DND-41 (cell line): ENCODE results near the gene YY2.

Experiments
- CTCF ChIP-seq: IDR thresholded peaks from 2 replicates; pipeline ENCODE4 v1.5.1; 2012; ENCODE audit warnings: borderline replicate concordance, low read length, moderate library complexity, mild to moderate bottlenecking; ENCODE audit not compliant: poor library complexity, severe bottlenecking; ENCODE audit errors: extremely low read depth
- EZH2 ChIP-seq: IDR thresholded peaks from 3 replicates; pipeline ENCODE4 v1.6.1; 2012; ENCODE audit warnings: borderline replicate concordance, low read depth, mild to moderate bottlenecking, moderate library complexity, low read length, inconsistent platforms; ENCODE audit not compliant: severe bottlenecking

GRCh38 chrX:21907260-21907659 lies 51.5 kb downstream of the YY2 start:
- no peak for TF ChIP-seq CTCF
- TF ChIP-seq EZH2, result no peak
